ENCODE measurements around the gene AASS. TPM values are rescaled to one million over a fixed set of nuclear protein-coding genes. Genes with fewer than 3 reads are reported as not detected.
"Not testable (repeated sequence)": the region's sequence is repeated elsewhere in the genome, so short reads cannot be mapped to it uniquely, and the experiment has no call there.

AASS gene
- total and polyA plus RNA-seq, 4 donors = 10.8 to 95.4 (median 24.3) TPM

GRCh38 chr7:122136078-122136477, 8.0 kb downstream of the AASS start:
- no peak overlapping the region for H3K4me3 ChIP-seq (ENCODE audit: low read depth in 1 of 3, low read length in 3 of 3)
- H3K36me3 ChIP-seq (ENCODE audit: control insufficient read depth in 4 of 4, insufficient read depth in 3 of 4, low read depth in 1 of 4, low read length in 3 of 4) = no peaks in the 10 kb centered on the region
- WGBS = 59% methylated on average over 3 of the region's 3 CpGs
- no peak for DNase-seq (ENCODE audit: low spot score)
- no peaks in the 10 kb centered on the region for H3K9me3 ChIP-seq (ENCODE audit: control insufficient read depth in 4 of 4, low read length in 3 of 4)
- no peaks in the 10 kb centered on the region for H3K27me3 ChIP-seq (ENCODE audit: control insufficient read depth in 4 of 4, insufficient read depth in 4 of 4, low read length in 3 of 4)
- no peak overlapping the region for H3K27ac ChIP-seq (ENCODE audit: low read depth in 1 of 2, low read length in 2 of 2)
- no peak for TF ChIP-seq ATF3 (IDR thresholded peaks at IDR 0.05)
- no peak for TF ChIP-seq SP1 (IDR thresholded peaks at IDR 0.05)
- no peak for TF ChIP-seq FOXA1 (IDR thresholded peaks at IDR 0.05)
- TF ChIP-seq RAD21 (IDR thresholded peaks at IDR 0.05) = no peak
- TF ChIP-seq RXRA (IDR thresholded peaks at IDR 0.05) = no peak
- no peak for TF ChIP-seq HNF4G (IDR thresholded peaks at IDR 0.05)
- TF ChIP-seq JUND (IDR thresholded peaks at IDR 0.05) = no peak
- TF ChIP-seq FOXA2 (IDR thresholded peaks at IDR 0.05) = no peak
- TF ChIP-seq TAF1 (conservative IDR thresholded peaks at IDR 0.05) = no peak
- TF ChIP-seq GABPA (IDR thresholded peaks at IDR 0.05 in 1 of 2, conservative IDR thresholded peaks at IDR 0.05 in 1 of 2) = no peak
- TF ChIP-seq HNF4A (conservative IDR thresholded peaks at IDR 0.05) = no peak
- no peak for TF ChIP-seq NR2F2 (IDR thresholded peaks at IDR 0.05)
- TF ChIP-seq YY1 (IDR thresholded peaks at IDR 0.05) = no peak
- no peak for TF ChIP-seq REST (IDR thresholded peaks at IDR 0.05)
- no peak for TF ChIP-seq EGR1 (IDR thresholded peaks at IDR 0.05; ENCODE audit: low read depth in 2 of 2)
- TF ChIP-seq CTCF (IDR thresholded peaks at IDR 0.05; ENCODE audit: low read depth, low read length, missing input control) = no peak
- no peak for TF ChIP-seq MAX (IDR thresholded peaks at IDR 0.05)
- H3K9ac ChIP-seq (ENCODE audit: low read depth in 1 of 2, low read length in 2 of 2) = no peak overlapping the region
- H3K4me1 ChIP-seq (ENCODE audit: control insufficient read depth in 4 of 4, insufficient read depth in 4 of 4, low read length in 3 of 4) = peaks cover 7 to 27% (median 15%) of the 10 kb centered on the region in 4 donors

GRCh38 chr7:122135275-122135674, 8.8 kb downstream of the AASS start:
- H3K9me3 ChIP-seq (ENCODE audit: control insufficient read depth in 4 of 4, low read length in 3 of 4) = no peaks in the 10 kb centered on the region
- 89% methylated on average over 4 of the region's 4 CpGs for WGBS
- TF ChIP-seq YY1 (IDR thresholded peaks at IDR 0.05) (no peak), EGR1 (IDR thresholded peaks at IDR 0.05; ENCODE audit: low read depth in 2 of 2) (no peak), HNF4A (conservative IDR thresholded peaks at IDR 0.05) (no peak), FOXA1 (IDR thresholded peaks at IDR 0.05) (no peak), NR2F2 (IDR thresholded peaks at IDR 0.05) (no peak), SP1 (IDR thresholded peaks at IDR 0.05) (no peak), MAX (IDR thresholded peaks at IDR 0.05) (no peak), TAF1 (conservative IDR thresholded peaks at IDR 0.05) (no peak), REST (IDR thresholded peaks at IDR 0.05) (no peak), FOXA2 (IDR thresholded peaks at IDR 0.05) (no peak)
- no peak overlapping the region for H3K9ac ChIP-seq (ENCODE audit: low read depth in 1 of 2, low read length in 2 of 2)
- no peaks in the 10 kb centered on the region for H3K27me3 ChIP-seq (ENCODE audit: control insufficient read depth in 4 of 4, insufficient read depth in 4 of 4, low read length in 3 of 4)
- peaks cover 7 to 27% (median 15%) of the 10 kb centered on the region in 4 donors for H3K4me1 ChIP-seq (ENCODE audit: control insufficient read depth in 4 of 4, insufficient read depth in 4 of 4, low read length in 3 of 4)
- no peak for DNase-seq (ENCODE audit: low spot score)
- H3K27ac ChIP-seq (ENCODE audit: low read depth in 1 of 2, low read length in 2 of 2) = no peak overlapping the region
- no peak overlapping the region for H3K4me3 ChIP-seq (ENCODE audit: low read depth in 1 of 3, low read length in 3 of 3)
- no peaks in the 10 kb centered on the region for H3K36me3 ChIP-seq (ENCODE audit: control insufficient read depth in 4 of 4, insufficient read depth in 3 of 4, low read depth in 1 of 4, low read length in 3 of 4)

- not testable (repeated sequence) for H3K9ac ChIP-seq (ENCODE audit: low read depth in 1 of 2, low read length in 2 of 2)
- 94% methylated on average over 3 of the region's 3 CpGs for WGBS
Observed at GRCh38 chr7:122134793-122135192, 9.3 kb downstream of the AASS start.

More at GRCh38 chr7:122134793-122135192, 9.3 kb downstream of the AASS start:
- H3K27me3 ChIP-seq (ENCODE audit: control insufficient read depth in 4 of 4, insufficient read depth in 4 of 4, low read length in 3 of 4); DNase-seq (ENCODE audit: low spot score); H3K27ac ChIP-seq (ENCODE audit: low read depth in 1 of 2, low read length in 2 of 2); H3K9me3 ChIP-seq (ENCODE audit: control insufficient read depth in 4 of 4, low read length in 3 of 4); H3K4me3 ChIP-seq (ENCODE audit: low read depth in 1 of 3, low read length in 3 of 3); H3K36me3 ChIP-seq (ENCODE audit: control insufficient read depth in 4 of 4, insufficient read depth in 3 of 4, low read depth in 1 of 4, low read length in 3 of 4): not testable (repeated sequence)
- peaks cover 5 to 27% (median 15%) of the 10 kb centered on the region in 4 donors for H3K4me1 ChIP-seq (ENCODE audit: control insufficient read depth in 4 of 4, insufficient read depth in 4 of 4, low read length in 3 of 4)

All from liver (tissue), 9 donors.